H1 (cell line): ENCODE results near the gene FBXO21. TPM values are rescaled to one million over a fixed set of nuclear protein-coding genes. Genes with fewer than 3 reads are reported as not detected.
"Not testable (repeated sequence)": the region's sequence is repeated elsewhere in the genome, so short reads cannot be mapped to it uniquely, and the experiment has no call there.

Experiments used
- CTCF ChIA-PET: fragments of 300-600 bp; sonication (Branson Sonifier 250); formaldehyde crosslinking; loops from one replicate; lab custom pipeline; 2021; ENCODE audit not compliant: partially characterized antibody; lab: Charles Lee
- POLR2A ChIA-PET: fragments of 300-600 bp; sonication (Branson Sonifier 250); formaldehyde crosslinking; loops from one replicate; lab custom pipeline; 2021; ENCODE audit warnings: inconsistent platforms; ENCODE audit not compliant: partially characterized antibody; lab: Charles Lee
- DNase-seq, 2 experiments: peaks; one replicate each; pipeline versions ENCODE4 v3.0.0 to v3.0.0-alpha.2; 2010 to 2022; ENCODE audit warnings: low spot score in 2 of 2, low read depth in 1 of 2, mixed read lengths in 1 of 2
- FAIRE-seq: peaks from 2 replicates; lab custom pipeline; 2011; peaks lifted over from hg19 to GRCh38; lab: Jason Lieb, UNC
- H2AFZ ChIP-seq: 2 replicates; pipeline ENCODE4 v1.8.1; 2012; ENCODE audit warnings: low read length, inconsistent platforms
- H2AK5ac ChIP-seq: 2 replicates; pipeline ENCODE4 v1.6.1; 2013; ENCODE audit warnings: low read depth, low read length
- H2BK120ac ChIP-seq: replicated peaks from 2 replicates; pipeline ENCODE3; 2013; ENCODE audit warnings: low read depth, low read length, inconsistent platforms
- H2BK12ac ChIP-seq: 2 replicates; pipeline ENCODE4 v1.6.1; 2013; ENCODE audit warnings: low read depth, low read length
- H2BK15ac ChIP-seq: 2 replicates; pipeline ENCODE4 v1.6.1; 2013; ENCODE audit warnings: low read length
- H2BK20ac ChIP-seq: 2 replicates; pipeline ENCODE4 v1.6.1; 2013; ENCODE audit warnings: low read length
- H2BK5ac ChIP-seq: 2 replicates; pipeline ENCODE4 v1.6.1; 2013; ENCODE audit warnings: low read depth, low read length
- H3K14ac ChIP-seq: 2 replicates; pipeline ENCODE4 v1.6.1; 2013; ENCODE audit warnings: inconsistent platforms; ENCODE audit not compliant: insufficient read length
- H3K18ac ChIP-seq: 2 replicates; pipeline ENCODE4 v1.6.1; 2013; ENCODE audit warnings: low read length; ENCODE audit errors: extremely low read depth
- H3K23ac ChIP-seq: 2 replicates; pipeline ENCODE4 v1.6.1; 2013; ENCODE audit warnings: inconsistent platforms; ENCODE audit not compliant: insufficient read length
- H3K23me2 ChIP-seq: 2 replicates; pipeline ENCODE4 v1.6.1; 2013; ENCODE audit warnings: low read depth, low read length
- H3K27ac ChIP-seq: 2 replicates; pipeline ENCODE4 v1.6.1; 2011; ENCODE audit warnings: low read depth, low read length, inconsistent platforms
- H3K27me3 ChIP-seq, 4 experiments: replicated peaks in 1 of 4; 1 replicate in 1 of 4; 2 replicates in 3 of 4; pipeline versions ENCODE4 v1.6.1 to v1.8.1; 2011 to 2013; ENCODE audit warnings: low read length in 3 of 4, mild to moderate bottlenecking in 3 of 4, inconsistent platforms in 2 of 4, mixed read lengths in 2 of 4, moderate library complexity in 1 of 4; ENCODE audit not compliant: control insufficient read depth in 3 of 4, insufficient read depth in 3 of 4; ENCODE audit errors: extremely low read depth in 1 of 4
- H3K36me3 ChIP-seq, 4 experiments: 2 replicates each; pipeline versions ENCODE4 v1.6.1 to v1.8.1; 2011 to 2013; ENCODE audit warnings: mild to moderate bottlenecking in 4 of 4, low read length in 3 of 4, moderate library complexity in 2 of 4, control low read depth in 1 of 4, inconsistent platforms in 1 of 4; ENCODE audit not compliant: insufficient read depth in 4 of 4, control insufficient read depth in 2 of 4
- H3K4ac ChIP-seq: replicated peaks from 2 replicates; pipeline ENCODE3; 2013; ENCODE audit warnings: low read length, low read depth, mixed read lengths, inconsistent platforms; ENCODE audit not compliant: insufficient read length
- H3K4me1 ChIP-seq, 4 experiments: replicated peaks in 1 of 4; 1 replicate in 1 of 4; 2 replicates in 3 of 4; pipeline versions ENCODE4 v1.6.1 to v1.8.1; 2011 to 2013; ENCODE audit warnings: low read length in 3 of 4, inconsistent platforms in 2 of 4, mixed read lengths in 1 of 4; ENCODE audit not compliant: insufficient read depth in 4 of 4, control insufficient read depth in 3 of 4
- H3K4me2 ChIP-seq, 2 experiments: 2 replicates each; pipeline versions ENCODE4 v1.6.1 to v1.8.1; 2011 to 2013; ENCODE audit warnings: low read depth in 2 of 2, low read length in 2 of 2, control low read depth in 1 of 2, inconsistent platforms in 1 of 2, mild to moderate bottlenecking in 1 of 2; ENCODE audit not compliant: insufficient read depth in 1 of 2
- H3K4me3 ChIP-seq, 4 experiments: fragments of 200-600, 300-600 bp in 1 of 4; sonication (generic), shearing (Covaris generic), sonication (Bioruptor Twin) in 1 of 4; 2 replicates each; pipeline versions ENCODE4 v1.5.1 to v1.8.1; 2011 to 2016; ENCODE audit warnings: low read length in 4 of 4, low read depth in 3 of 4, control low read depth in 2 of 4, inconsistent platforms in 2 of 4, mild to moderate bottlenecking in 2 of 4, mixed read lengths in 1 of 4, moderate library complexity in 1 of 4; ENCODE audit not compliant: insufficient read depth in 2 of 4; ENCODE audit errors: extremely low read depth in 1 of 4
- H3K56ac ChIP-seq: replicated peaks from 2 replicates; pipeline ENCODE3; 2013; ENCODE audit warnings: low read depth, mild to moderate bottlenecking, mixed read lengths, low read length, inconsistent platforms; ENCODE audit not compliant: insufficient read length
- H3K79me1 ChIP-seq: 2 replicates; pipeline ENCODE4 v1.6.1; 2013; ENCODE audit warnings: low read depth, low read length, control low read depth
- H3K79me2 ChIP-seq, 2 experiments: 2 replicates each; pipeline versions ENCODE4 v1.6.1 to v1.8.1; 2012 to 2013; ENCODE audit warnings: low read length in 2 of 2, mild to moderate bottlenecking in 2 of 2, inconsistent platforms in 1 of 2; ENCODE audit not compliant: insufficient read depth in 2 of 2, control insufficient read depth in 1 of 2
- H3K9ac ChIP-seq, 4 experiments: replicated peaks in 1 of 4; 1 replicate in 1 of 4; 2 replicates in 3 of 4; pipeline versions ENCODE4 v1.6.1 to v1.8.1; 2011 to 2013; ENCODE audit warnings: low read depth in 3 of 4, low read length in 3 of 4, control low read depth in 2 of 4, mild to moderate bottlenecking in 2 of 4, moderate library complexity in 2 of 4, inconsistent platforms in 1 of 4; ENCODE audit errors: extremely low read depth in 1 of 4
- H3K9me3 ChIP-seq, 2 experiments: 2 replicates each; pipeline versions ENCODE4 v1.6.1 to v1.8.1; 2012 to 2013; ENCODE audit warnings: mild to moderate bottlenecking in 2 of 2, moderate library complexity in 2 of 2, control low read depth in 1 of 2, inconsistent platforms in 1 of 2, low read depth in 1 of 2, low read length in 1 of 2, mixed read lengths in 1 of 2; ENCODE audit not compliant: insufficient read depth in 2 of 2
- H4K20me1 ChIP-seq, 2 experiments: replicated peaks in 1 of 2; 2 replicates each; pipeline versions ENCODE3 to v1.8.1; 2011 to 2013; ENCODE audit warnings: inconsistent platforms in 2 of 2, low read length in 2 of 2, mild to moderate bottlenecking in 1 of 2; ENCODE audit not compliant: insufficient read depth in 2 of 2, control insufficient read depth in 1 of 2
- H4K5ac ChIP-seq: 2 replicates; pipeline ENCODE4 v1.6.1; 2013; ENCODE audit warnings: low read length, low read depth, mixed read lengths, inconsistent platforms; ENCODE audit not compliant: insufficient read length
- H4K8ac ChIP-seq: 2 replicates; pipeline ENCODE4 v1.8.0; 2013; ENCODE audit warnings: mild to moderate bottlenecking, moderate library complexity, low read length, inconsistent platforms; ENCODE audit not compliant: insufficient read depth; ENCODE audit errors: extremely low read depth
- H4K91ac ChIP-seq: replicated peaks from 2 replicates; pipeline ENCODE3; 2013; ENCODE audit warnings: low read length, mixed read lengths, inconsistent platforms; ENCODE audit not compliant: insufficient read length
- CBX5 ChIP-seq: fragments of 300-800, 300-1000 bp; sonication (generic); IDR thresholded peaks from 2 replicates; pipeline ENCODE4 v1.7.1; 2016; ENCODE audit warnings: antibody characterized with exemption, low read length, low read depth
- CTCF ChIP-seq, 3 experiments: IDR thresholded peaks; 1 replicate in 2 of 3; 2 replicates in 1 of 3; pipeline versions ENCODE4 v1.5.1 to v1.6.1; 2011; ENCODE audit warnings: low read length in 3 of 3, mild to moderate bottlenecking in 3 of 3, inconsistent platforms in 2 of 3, low read depth in 1 of 3, moderate library complexity in 1 of 3; ENCODE audit not compliant: insufficient read depth in 1 of 3; ENCODE audit errors: control extremely low read depth in 1 of 3
- SP2 ChIP-seq: IDR thresholded peaks from 2 replicates; pipeline ENCODE4 v1.6.1; 2012; ENCODE audit warnings: mild to moderate bottlenecking, low read length, inconsistent platforms
- WGBS, 2 experiments: shearing (Covaris generic) in 1 of 2; methylation state at CpG; one replicate each; pipeline versions ENCODE4 v1.1.6 to v1.1.7; 2013 to 2015; ENCODE audit warnings: low lambda C conversion rate in 2 of 2, mixed read lengths in 2 of 2, inconsistent platforms in 1 of 2, low coverage in 1 of 2, missing lambda C conversion rate in 1 of 2; ENCODE audit not compliant: insufficient replicate concordance in 2 of 2, insufficient coverage in 1 of 2, insufficient read length in 1 of 2; ENCODE audit errors: extremely low coverage in 1 of 2, missing lambda C conversion rate in 1 of 2; 5-methylcytosine and 5-hydroxymethylcytosine counted together
- polyA plus RNA-seq, 7 experiments: library from polyadenylated mRNA; depleted of rRNA in 3 of 7; stranded (reverse) in 5 of 7; unstranded in 2 of 7; fragments of >200 nt in 5 of 7; fragments of 200-250 nt in 2 of 7; gene quantifications; 1 replicate in 5 of 7; 2 replicates in 1 of 7; 4 replicates in 1 of 7; pipeline versions ENCODE4 v1.2.1 to v1.2.3, GENCODE V29; 2011 to 2013; ENCODE audit warnings: missing spikeins in 2 of 7, mixed read lengths in 2 of 7
- total RNA-seq: library from RNA; stranded (reverse); fragmentation: NEBNext Ultra II Directional; extraction: Animal tissue kit (Norgen Biotek cat#: 25700); gene quantifications from 2 replicates; pipeline ENCODE4 v1.2.1, GENCODE V29; 2021

The FBXO21 gene
- total and polyA plus RNA-seq, 2 of the 8 experiments (the other 6 are each of a cell fraction or from before 2014, with no cell fraction given), result 57.0 to 80.6 TPM

- TF ChIP-seq CTCF (IDR thresholded peaks at IDR 0.05; ENCODE audit: control extremely low read depth in 1 of 3, insufficient read depth in 1 of 3, low read depth in 1 of 3, low read length in 3 of 3) (no peak), SP2 (no peak), CBX5 (no peak)
Measured at GRCh38 chr12:117225179-117225578, 34.9 kb upstream of the FBXO21 start (continued).

GRCh38 chr12:117220947-117221346, 30.7 kb upstream of the FBXO21 start:
- H2BK120ac ChIP-seq, H3K27me3 ChIP-seq, H3K23ac ChIP-seq, H2BK5ac ChIP-seq, H2BK12ac ChIP-seq, H4K20me1 ChIP-seq, H2BK15ac ChIP-seq, H3K23me2 ChIP-seq, H4K5ac ChIP-seq, H3K4me2 ChIP-seq, H3K14ac ChIP-seq, H3K56ac ChIP-seq, H3K36me3 ChIP-seq, H3K9me3 ChIP-seq, H2AFZ ChIP-seq, H3K27ac ChIP-seq, H3K4me3 ChIP-seq, H3K79me1 ChIP-seq, H4K91ac ChIP-seq, H3K4me1 ChIP-seq, H3K9ac ChIP-seq, H4K8ac ChIP-seq, H3K4ac ChIP-seq, H3K18ac ChIP-seq, DNase-seq, H3K79me2 ChIP-seq, H2AK5ac ChIP-seq, FAIRE-seq, H2BK20ac ChIP-seq: not testable (repeated sequence)
- ChIA-PET POLR2A (interaction anchor here (0.6 to 1.3 kb wide), 3 partner anchors 10 to 291 kb away, joined by 3 read pairs; no protein-coding TSS in a partner anchor), CTCF (interaction anchor here (0.8 to 4.5 kb wide), 9 partner anchors 9 to 630 kb away, joined by 3 to 25 read pairs (median 6); no protein-coding TSS in a partner anchor)
- WGBS, 2 experiments, result 89% methylated on average over 5 of the region's 5 CpGs; no CpG with 5 or more reads in 1 of the 2 experiments
